CD4-positive, alpha-beta T cell (primary cell): ENCODE measurements around the gene OR10A3. TPM values are rescaled to one million over a fixed set of nuclear protein-coding genes. Genes with fewer than 3 reads are reported as not detected.

Source experiments
- ATAC-seq: fragments of 200-7000 bp; cut with Tn5 transposase; one replicate; pipeline ENCODE4 v1.10.0; 2022; ENCODE audit warnings: mild to moderate bottlenecking; ENCODE audit not compliant: poor library complexity
- CTCF ChIA-PET: fragments of 350-600 bp; sonication (Branson Sonifier 250); formaldehyde crosslinking; loops from one replicate; lab custom pipeline; 2021; ENCODE audit warnings: antibody characterized with exemption, inconsistent platforms; lab: Charles Lee
- POLR2A ChIA-PET: fragments of 350-600 bp; sonication (Branson Sonifier 250); formaldehyde crosslinking; loops from one replicate; lab custom pipeline; 2021; ENCODE audit warnings: antibody characterized with exemption, inconsistent platforms; lab: Charles Lee
- DNase-seq, 14 experiments: peaks; one replicate each; pipeline ENCODE4 v3.0.0-alpha.2; 2013 to 2020; ENCODE audit warnings: mixed read lengths in 2 of 14
- H3K27ac ChIP-seq, 2 donors: one replicate each; pipeline versions ENCODE4 v1.5.1 to v1.7.0; 2013; ENCODE audit warnings: low read length in 2 of 2, low read depth in 1 of 2, mild to moderate bottlenecking in 1 of 2
- H3K27me3 ChIP-seq, 2 experiments: 1 replicate in 1 of 2; 2 replicates in 1 of 2; pipeline versions ENCODE4 v1.6.1 to v1.7.0; 2013; ENCODE audit warnings: low read length in 2 of 2, control low read depth in 1 of 2, mild to moderate bottlenecking in 1 of 2, moderate library complexity in 1 of 2; ENCODE audit not compliant: insufficient read depth in 2 of 2, control insufficient read depth in 1 of 2
- H3K36me3 ChIP-seq: one replicate; pipeline ENCODE4 v1.6.1; 2013; ENCODE audit warnings: low read length, control low read depth; ENCODE audit not compliant: insufficient read depth
- H3K4me1 ChIP-seq: one replicate; pipeline ENCODE4 v1.6.1; 2013; ENCODE audit warnings: low read length, control low read depth; ENCODE audit not compliant: insufficient read depth
- H3K4me3 ChIP-seq: one replicate; pipeline ENCODE4 v1.5.1; 2013; ENCODE audit warnings: mild to moderate bottlenecking, low read length, moderate library complexity
- H3K9me3 ChIP-seq, 2 experiments: 1 replicate in 1 of 2; 2 replicates in 1 of 2; pipeline versions ENCODE4 v1.6.1 to v1.7.0; 2013; ENCODE audit warnings: low read length in 2 of 2, mild to moderate bottlenecking in 2 of 2, control low read depth in 1 of 2, moderate library complexity in 1 of 2; ENCODE audit not compliant: control insufficient read depth in 1 of 2, insufficient read depth in 1 of 2
- H3K27ac Mint-ChIP-seq: one replicate; pipeline ENCODE4 v1.8.0; 2020; ENCODE audit warnings: mixed read lengths
- H3K27me3 Mint-ChIP-seq: one replicate; pipeline ENCODE4 v1.8.0; 2021; ENCODE audit warnings: mixed read lengths
- H3K36me3 Mint-ChIP-seq: one replicate; pipeline ENCODE4 v1.8.0; 2021; ENCODE audit warnings: low read depth, mixed read lengths
- H3K4me1 Mint-ChIP-seq: one replicate; pipeline ENCODE4 v1.8.0; 2021; ENCODE audit warnings: low read depth, mixed read lengths
- H3K4me3 Mint-ChIP-seq: one replicate; pipeline ENCODE4 v1.8.0; 2020; ENCODE audit warnings: mild to moderate bottlenecking, mixed read lengths
- H3K9me3 Mint-ChIP-seq: one replicate; pipeline ENCODE4 v1.8.0; 2020; ENCODE audit warnings: mixed read lengths
- CTCF ChIP-seq: fragments of 200-600 bp; IDR thresholded peaks from one replicate; pipeline ENCODE4 v1.8.0; 2022; ENCODE audit warnings: antibody characterized with exemption, mild to moderate bottlenecking
- intact Hi-C, 2 experiments: fragments of 100-400 bp; cut with DNase I in 1 of 2; cut with micrococcal nuclease in 1 of 2; formaldehyde crosslinking; loops; one replicate each; pipeline versions ENCODE4 v1.15.1 to v1.9.0; 2023 to 2025; cut with DNase I, micrococcal nuclease
- total RNA-seq, 174 experiments: library from RNA in 2 of 174; stranded (reverse) in 2 of 174; gene quantifications; one replicate each; pipeline ENCODE4 v1.2.3 and lab custom pipeline; 2021 to 2026

The OR10A3 gene
- total RNA-seq, 2 experiments from 2014 or later: not detected

GRCh38 chr11:7964873-7965272 is 23.4 kb upstream of the OR10A3 start:
- no peak overlapping the region for H3K4me3 ChIP-seq
- Mint-ChIP-seq H3K4me3 (no peak overlapping the region), H3K27ac (no peak overlapping the region), H3K27me3 (peaks cover 44% of the 10 kb centered on the region), H3K36me3 (no peaks in the 10 kb centered on the region), H3K4me1 (no peaks in the 10 kb centered on the region), H3K9me3 (no peaks in the 10 kb centered on the region)
- ATAC-seq: no peak
- no peak for TF ChIP-seq CTCF
- no peaks in the 10 kb centered on the region for H3K9me3 ChIP-seq
- POLR2A ChIA-PET: no interaction called here
- H3K36me3 ChIP-seq: no peaks in the 10 kb centered on the region
- peaks cover 10% of the 10 kb centered on the region in 2 experiments for H3K27me3 ChIP-seq
- DNase-seq: no peak
- H3K27ac ChIP-seq: no peak overlapping the region
- no peaks in the 10 kb centered on the region for H3K4me1 ChIP-seq
- intact Hi-C loops: no loop called here
- CTCF ChIA-PET: no interaction called here

GRCh38 chr11:7964261-7964660 is 22.8 kb upstream of the OR10A3 start:
- no peaks in the 10 kb centered on the region for H3K4me1 ChIP-seq
- H3K27ac Mint-ChIP-seq: no peak overlapping the region
- H3K9me3 ChIP-seq: no peaks in the 10 kb centered on the region
- no peaks in the 10 kb centered on the region for H3K9me3 Mint-ChIP-seq
- intact Hi-C loops: no loop called here
- POLR2A ChIA-PET: no interaction called here
- H3K4me3 ChIP-seq: no peak overlapping the region
- H3K4me1 Mint-ChIP-seq: no peaks in the 10 kb centered on the region
- peaks cover 10 to 12% of the 10 kb centered on the region in 2 experiments for H3K27me3 ChIP-seq
- no peak overlapping the region for H3K4me3 Mint-ChIP-seq
- no peak for DNase-seq
- peaks cover 44% of the 10 kb centered on the region for H3K27me3 Mint-ChIP-seq
- no peaks in the 10 kb centered on the region for H3K36me3 ChIP-seq
- no peak overlapping the region for H3K27ac ChIP-seq
- no peak for ATAC-seq
- CTCF ChIA-PET: no interaction called here
- H3K36me3 Mint-ChIP-seq: no peaks in the 10 kb centered on the region
- TF ChIP-seq CTCF: no peak

- POLR2A ChIA-PET: no interaction called here
- CTCF ChIA-PET: no interaction called here
- H3K4me1 ChIP-seq: no peaks in the 10 kb centered on the region
- TF ChIP-seq CTCF: no peak
- ATAC-seq: no peak
- intact Hi-C loops: no loop called here
- DNase-seq: no peak
- H3K4me3 ChIP-seq: no peak overlapping the region
- H3K27ac Mint-ChIP-seq: no peak overlapping the region
- H3K9me3 Mint-ChIP-seq: no peaks in the 10 kb centered on the region
- H3K27ac ChIP-seq: no peak overlapping the region
- H3K36me3 ChIP-seq: no peaks in the 10 kb centered on the region
- no peaks in the 10 kb centered on the region for H3K36me3 Mint-ChIP-seq
- H3K27me3 Mint-ChIP-seq: peaks cover 32% of the 10 kb centered on the region
- no peaks in the 10 kb centered on the region for H3K4me1 Mint-ChIP-seq
- H3K27me3 ChIP-seq: peaks cover 2 to 6% of the 10 kb centered on the region in 2 experiments
- H3K9me3 ChIP-seq: no peaks in the 10 kb centered on the region
- no peak overlapping the region for H3K4me3 Mint-ChIP-seq
Measured at GRCh38 chr11:7955191-7955590, 13.7 kb upstream of the OR10A3 start.
